HepG2 (cell line): Measurements from ENCODE around the gene KLF16. TPM values are rescaled to one million over a fixed set of nuclear protein-coding genes. Genes with fewer than 3 reads are reported as not detected.

ENCODE experiments used
- ATF3 ChIP-seq: sonication (generic); formaldehyde crosslinking; IDR thresholded peaks from 2 replicates; pipeline ENCODE4 v1.4.0; 2020; ENCODE audit warnings: missing genetic modification reagents
- GATAD2A ChIP-seq: IDR thresholded peaks from 2 replicates; pipeline ENCODE4 v1.6.1; 2016
- NR2F2 ChIP-seq: IDR thresholded peaks from 2 replicates; pipeline ENCODE4 v1.6.1; 2012; ENCODE audit warnings: low read depth, inconsistent platforms, borderline replicate concordance
- NR2F6 ChIP-seq, 2 experiments: IDR thresholded peaks; 2 replicates each; pipeline ENCODE4 v1.6.1; 2016; ENCODE audit warnings: antibody characterized with exemption in 1 of 2, mild to moderate bottlenecking in 1 of 2
- PCBP2 ChIP-seq: fragments of 200-400 bp; formaldehyde crosslinking; optimal IDR thresholded peaks from 2 replicates; pipeline ENCODE3; 2018; ENCODE audit warnings: low read length, low read depth; ENCODE audit not compliant: poor library complexity, severe bottlenecking
- SOX13 ChIP-seq, 3 experiments: fragments of 450-650 bp in 1 of 3; sonication (generic) in 1 of 3; formaldehyde crosslinking in 1 of 3; IDR thresholded peaks in 2 of 3; conservative IDR thresholded peaks in 1 of 3; 2 replicates each; pipeline versions ENCODE4 v1.5.0 to v1.6.1; 2016 to 2020; ENCODE audit warnings: antibody characterized with exemption in 1 of 3, mild to moderate bottlenecking in 1 of 3, missing compliant biosample characterization in 1 of 3, missing genetic modification reagents in 1 of 3, moderate library complexity in 1 of 3
- SOX6 ChIP-seq, 2 experiments: fragments of 450-650 bp in 1 of 2; sonication (generic) in 1 of 2; formaldehyde crosslinking in 1 of 2; IDR thresholded peaks; 2 replicates each; pipeline versions ENCODE4 v1.4.0 to v1.6.1; 2017 to 2020; ENCODE audit warnings: antibody characterized with exemption in 1 of 2, mild to moderate bottlenecking in 1 of 2, missing genetic modification reagents in 1 of 2
- THAP11 ChIP-seq: IDR thresholded peaks from 2 replicates; pipeline ENCODE4 v1.6.1; 2016; ENCODE audit warnings: missing biosample characterization, missing genetic modification reagents
- ZBTB44 ChIP-seq: sonication (generic); formaldehyde crosslinking; IDR thresholded peaks from 2 replicates; pipeline ENCODE4 v1.4.0; 2020; ENCODE audit warnings: missing genetic modification reagents
- ZBTB7B ChIP-seq: sonication (generic); formaldehyde crosslinking; IDR thresholded peaks from 2 replicates; pipeline ENCODE4 v1.4.0; 2020; ENCODE audit warnings: missing genetic modification reagents
- ZMYM2 ChIP-seq: sonication (generic); formaldehyde crosslinking; IDR thresholded peaks from 2 replicates; pipeline ENCODE4 v1.8.0; 2022; ENCODE audit warnings: mild to moderate bottlenecking, missing genetic modification reagents
- ZNF329 ChIP-seq: sonication (generic); formaldehyde crosslinking; IDR thresholded peaks from 2 replicates; pipeline ENCODE4 v1.9.0; 2021; ENCODE audit warnings: low read depth, mild to moderate bottlenecking, missing genetic modification reagents
- ZNF354B ChIP-seq: sonication (generic); formaldehyde crosslinking; IDR thresholded peaks from 2 replicates; pipeline ENCODE4 v1.8.0; 2022; ENCODE audit warnings: mild to moderate bottlenecking, missing genetic modification reagents
- ZNF556 ChIP-seq: sonication (generic); formaldehyde crosslinking; IDR thresholded peaks from 2 replicates; pipeline ENCODE4 v1.4.0; 2020; ENCODE audit warnings: mild to moderate bottlenecking, missing genetic modification reagents, borderline replicate concordance
- ZNF788 ChIP-seq: sonication (generic); formaldehyde crosslinking; IDR thresholded peaks from 2 replicates; pipeline ENCODE4 v1.5.0; 2020; ENCODE audit warnings: mild to moderate bottlenecking, missing genetic modification reagents, borderline replicate concordance
- polyA plus RNA-seq, 8 experiments: library from polyadenylated mRNA; depleted of rRNA in 3 of 8; stranded (reverse) in 7 of 8; unstranded in 1 of 8; fragments of >200 nt; fragmentation: Illumina TruSeq in 4 of 8; extraction: Trizol in 4 of 8; gene quantifications; 2 replicates each; pipeline versions ENCODE4 v1.2.1 to v1.2.3, GENCODE V29; 2011 to 2016; ENCODE audit warnings: low read depth in 4 of 8, missing spikeins in 1 of 8, mixed read lengths in 1 of 8; ENCODE audit not compliant: insufficient read depth in 1 of 8
- total RNA-seq, 5 experiments: library from RNA; depleted of rRNA; stranded (reverse); fragments of >200 nt; fragmentation: Illumina TruSeq; extraction: Trizol; gene quantifications; 2 replicates each; pipeline ENCODE4 v1.2.3, GENCODE V29; 2016; ENCODE audit warnings: low read depth in 1 of 5
- TF ChIP-seq, protein P1 (sequence below): sonication (generic); formaldehyde crosslinking; IDR thresholded peaks from 2 replicates; pipeline ENCODE4 v1.8.0; 2022; ENCODE audit warnings: missing genetic modification reagents, low read depth, mild to moderate bottlenecking, borderline replicate concordance
- TF ChIP-seq, protein P2 (sequence below): sonication (generic); formaldehyde crosslinking; IDR thresholded peaks from 2 replicates; pipeline ENCODE4 v1.4.0; 2020; ENCODE audit warnings: missing genetic modification reagents
- TF ChIP-seq, protein P3 (sequence below): sonication (generic); formaldehyde crosslinking; IDR thresholded peaks from 2 replicates; pipeline ENCODE4 v1.9.0; 2022; ENCODE audit warnings: low read depth, missing genetic modification reagents
- TF ChIP-seq, protein P4 (sequence below): IDR thresholded peaks from 2 replicates; pipeline ENCODE4 v1.6.1; 2016; ENCODE audit warnings: low read depth

KLF16 gene
- total and polyA plus RNA-seq, 2 of the 13 experiments (the other 11 are each of a cell fraction or from before 2014, with no cell fraction given), result 3.5 to 6.7 TPM

- peak; percentile 71; the same call in 1 of the 2 replicates for TF ChIP-seq ZMYM2 (CRISPR knock-in tag)
- TF ChIP-seq GATAD2A, result peak; percentile 44; the same call in 1 of the 2 replicates
- no peak for TF ChIP-seq ZNF329
- TF ChIP-seq, protein P1, sequence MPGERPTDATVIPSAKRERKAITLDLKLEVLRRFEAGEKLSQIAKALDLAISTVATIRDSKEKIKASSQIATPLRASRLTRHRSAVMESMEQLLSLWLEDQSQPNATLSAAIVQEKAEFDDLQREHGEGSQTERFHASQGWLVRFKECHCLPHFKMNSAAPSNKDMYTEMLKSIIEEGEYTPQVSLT (CRISPR knock-in tag), result no peak
- peak; percentile 66; the same call in 1 of the 2 replicates for TF ChIP-seq ZBTB7B
- TF ChIP-seq THAP11 (CRISPR knock-in tag), result 0 out of 2 replicates have a peak, but pooled peaks have one; percentile 36
- TF ChIP-seq NR2F2, result 0 out of 2 replicates have a peak, but pooled peaks have one; percentile 38
- peak; percentile 33; the same call in 1 of the 2 replicates for TF ChIP-seq ATF3 (CRISPR knock-in tag)
- no peak for TF ChIP-seq SOX13 (IDR thresholded peaks at IDR 0.05)
- peak in 1 of 2 experiments; percentile 10; a peak in 1 of 4 replicates for TF ChIP-seq SOX13 (CRISPR knock-in tag; conservative IDR thresholded peaks at IDR 0.05 in 1 of 2, IDR thresholded peaks at IDR 0.05 in 1 of 2)
- TF ChIP-seq, protein P2, sequence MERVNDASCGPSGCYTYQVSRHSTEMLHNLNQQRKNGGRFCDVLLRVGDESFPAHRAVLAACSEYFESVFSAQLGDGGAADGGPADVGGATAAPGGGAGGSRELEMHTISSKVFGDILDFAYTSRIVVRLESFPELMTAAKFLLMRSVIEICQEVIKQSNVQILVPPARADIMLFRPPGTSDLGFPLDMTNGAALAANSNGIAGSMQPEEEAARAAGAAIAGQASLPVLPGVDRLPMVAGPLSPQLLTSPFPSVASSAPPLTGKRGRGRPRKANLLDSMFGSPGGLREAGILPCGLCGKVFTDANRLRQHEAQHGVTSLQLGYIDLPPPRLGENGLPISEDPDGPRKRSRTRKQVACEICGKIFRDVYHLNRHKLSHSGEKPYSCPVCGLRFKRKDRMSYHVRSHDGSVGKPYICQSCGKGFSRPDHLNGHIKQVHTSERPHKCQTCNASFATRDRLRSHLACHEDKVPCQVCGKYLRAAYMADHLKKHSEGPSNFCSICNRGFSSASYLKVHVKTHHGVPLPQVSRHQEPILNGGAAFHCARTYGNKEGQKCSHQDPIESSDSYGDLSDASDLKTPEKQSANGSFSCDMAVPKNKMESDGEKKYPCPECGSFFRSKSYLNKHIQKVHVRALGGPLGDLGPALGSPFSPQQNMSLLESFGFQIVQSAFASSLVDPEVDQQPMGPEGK (CRISPR knock-in tag), result peak; percentile 50; the same call in 1 of the 2 replicates
- peak; percentile 68 for TF ChIP-seq NR2F6 (IDR thresholded peaks at IDR 0.05)
- TF ChIP-seq NR2F6 (CRISPR knock-in tag; IDR thresholded peaks at IDR 0.05), result peak; percentile 83
- TF ChIP-seq, protein P3, sequence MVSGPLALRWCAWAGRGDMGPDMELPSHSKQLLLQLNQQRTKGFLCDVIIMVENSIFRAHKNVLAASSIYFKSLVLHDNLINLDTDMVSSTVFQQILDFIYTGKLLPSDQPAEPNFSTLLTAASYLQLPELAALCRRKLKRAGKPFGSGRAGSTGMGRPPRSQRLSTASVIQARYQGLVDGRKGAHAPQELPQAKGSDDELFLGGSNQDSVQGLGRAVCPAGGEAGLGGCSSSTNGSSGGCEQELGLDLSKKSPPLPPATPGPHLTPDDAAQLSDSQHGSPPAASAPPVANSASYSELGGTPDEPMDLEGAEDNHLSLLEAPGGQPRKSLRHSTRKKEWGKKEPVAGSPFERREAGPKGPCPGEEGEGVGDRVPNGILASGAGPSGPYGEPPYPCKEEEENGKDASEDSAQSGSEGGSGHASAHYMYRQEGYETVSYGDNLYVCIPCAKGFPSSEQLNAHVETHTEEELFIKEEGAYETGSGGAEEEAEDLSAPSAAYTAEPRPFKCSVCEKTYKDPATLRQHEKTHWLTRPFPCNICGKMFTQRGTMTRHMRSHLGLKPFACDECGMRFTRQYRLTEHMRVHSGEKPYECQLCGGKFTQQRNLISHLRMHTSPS (CRISPR knock-in tag), result no peak
- no peak for TF ChIP-seq PCBP2
- TF ChIP-seq ZBTB44, result no peak
- TF ChIP-seq SOX6 (IDR thresholded peaks at IDR 0.05), result no peak
- peak; percentile 28; the same call in 1 of the 2 replicates for TF ChIP-seq SOX6 (CRISPR knock-in tag; IDR thresholded peaks at IDR 0.05)
- peak; percentile 35; the same call in 1 of the 2 replicates for TF ChIP-seq ZNF788 (CRISPR knock-in tag)
- no peak for TF ChIP-seq ZNF556 (CRISPR knock-in tag)
- TF ChIP-seq, protein P4, sequence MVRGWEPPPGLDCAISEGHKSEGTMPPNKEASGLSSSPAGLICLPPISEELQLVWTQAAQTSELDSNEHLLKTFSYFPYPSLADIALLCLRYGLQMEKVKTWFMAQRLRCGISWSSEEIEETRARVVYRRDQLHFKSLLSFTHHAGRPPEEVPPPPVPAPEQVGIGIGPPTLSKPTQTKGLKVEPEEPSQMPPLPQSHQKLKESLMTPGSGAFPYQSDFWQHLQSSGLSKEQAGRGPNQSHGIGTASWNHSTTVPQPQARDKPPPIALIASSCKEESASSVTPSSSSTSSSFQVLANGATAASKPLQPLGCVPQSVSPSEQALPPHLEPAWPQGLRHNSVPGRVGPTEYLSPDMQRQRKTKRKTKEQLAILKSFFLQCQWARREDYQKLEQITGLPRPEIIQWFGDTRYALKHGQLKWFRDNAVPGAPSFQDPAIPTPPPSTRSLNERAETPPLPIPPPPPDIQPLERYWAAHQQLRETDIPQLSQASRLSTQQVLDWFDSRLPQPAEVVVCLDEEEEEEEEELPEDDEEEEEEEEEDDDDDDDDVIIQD (CRISPR knock-in tag), result no peak
- TF ChIP-seq ZNF354B (CRISPR knock-in tag), result no peak
These were observed 39.5 kb upstream of the KLF16 start (continued) for GRCh38 chr19:1902923-1903322.
